K562 (cell line): Measurements from ENCODE around the gene NUDT14.

Source experiments
- RBM39 ChIP-seq: fragments of 200-400 bp; formaldehyde crosslinking; optimal IDR thresholded peaks from 2 replicates; pipeline ENCODE3; 2018; ENCODE audit warnings: low read depth, low read length
- TRIM25 ChIP-seq: fragments of 450-650 bp; IDR thresholded peaks from 2 replicates; pipeline ENCODE4 v1.7.0; 2016; ENCODE audit warnings: borderline replicate concordance

- TF ChIP-seq TRIM25 (no peak), RBM39 (no peak)
Measured at GRCh38 chr14:105136401-105137322, 44.5 kb downstream of the NUDT14 start.
